ENCODE results near the gene EGFR.

The EGFR gene

DNA sequence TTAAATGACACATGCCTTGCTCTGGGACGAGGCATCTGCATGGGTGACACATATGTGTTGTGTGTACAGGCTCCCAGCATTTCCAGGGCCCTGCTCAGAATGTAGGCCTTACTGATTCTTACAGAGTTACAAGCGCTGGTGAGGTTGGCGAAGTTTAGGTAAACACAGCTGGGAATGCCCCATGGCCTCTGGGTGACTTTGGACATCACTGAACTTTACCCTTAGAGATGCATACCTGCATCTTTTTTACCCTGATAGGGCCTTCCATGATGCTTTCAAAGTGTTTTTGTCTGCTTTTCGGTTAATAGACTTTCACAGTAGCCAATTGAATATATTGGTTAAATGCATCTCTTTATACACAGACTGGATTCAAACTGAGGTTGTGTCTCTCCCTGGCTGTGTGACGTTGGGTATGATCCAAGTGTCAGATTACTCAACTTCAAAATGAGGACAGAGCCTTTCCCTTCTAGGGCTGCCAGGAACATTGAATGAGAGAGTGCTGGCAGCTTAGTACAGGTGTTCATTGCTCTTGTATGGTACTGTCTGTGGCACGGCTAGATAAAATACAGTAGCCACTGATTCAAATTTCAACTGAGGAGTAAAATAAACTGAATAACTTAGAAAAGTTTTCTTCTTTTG is 29.5 kb downstream of the EGFR start:
- Histone ChIP-seq H3K4me1 (ENCODE audit: low read depth, poor library complexity, severe bottlenecking) (peaks cover 36% of the 10 kb centered on the region), H3K79me2 (ENCODE audit: insufficient read depth, low read depth) (no peaks in the 10 kb centered on the region), H4K20me1 (ENCODE audit: insufficient read depth) (no peaks in the 10 kb centered on the region)

DNA sequence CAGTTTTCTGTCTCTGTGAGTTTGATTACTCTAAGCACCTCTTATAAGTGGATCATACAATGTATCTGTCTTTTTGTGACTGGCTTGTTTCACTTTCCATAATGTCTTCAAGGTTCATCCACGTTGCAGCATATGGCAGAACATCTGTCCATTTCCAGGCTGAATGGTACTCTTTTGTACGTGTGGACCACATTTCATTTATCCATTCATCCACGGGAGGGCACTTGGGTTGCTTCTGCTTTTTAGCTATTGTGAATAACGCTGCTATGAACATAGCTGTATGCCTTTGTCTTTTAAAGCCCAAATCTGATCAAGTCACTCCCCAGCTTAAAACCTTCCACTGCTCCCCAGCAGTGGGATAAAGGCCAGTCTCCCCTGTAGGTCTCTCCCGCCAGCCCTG is 31.5 kb downstream of the EGFR start:
- no peaks in the 10 kb centered on the region for H3K36me3 ChIP-seq (ENCODE audit: insufficient read depth)
- peaks cover 36% of the 10 kb centered on the region for H3K4me1 ChIP-seq (ENCODE audit: low read depth, poor library complexity, severe bottlenecking)
- no peak overlapping the region for H2AFZ ChIP-seq (ENCODE audit: low read depth)
- no peaks in the 10 kb centered on the region for H4K20me1 ChIP-seq (ENCODE audit: insufficient read depth)
- TF ChIP-seq, protein P1, sequence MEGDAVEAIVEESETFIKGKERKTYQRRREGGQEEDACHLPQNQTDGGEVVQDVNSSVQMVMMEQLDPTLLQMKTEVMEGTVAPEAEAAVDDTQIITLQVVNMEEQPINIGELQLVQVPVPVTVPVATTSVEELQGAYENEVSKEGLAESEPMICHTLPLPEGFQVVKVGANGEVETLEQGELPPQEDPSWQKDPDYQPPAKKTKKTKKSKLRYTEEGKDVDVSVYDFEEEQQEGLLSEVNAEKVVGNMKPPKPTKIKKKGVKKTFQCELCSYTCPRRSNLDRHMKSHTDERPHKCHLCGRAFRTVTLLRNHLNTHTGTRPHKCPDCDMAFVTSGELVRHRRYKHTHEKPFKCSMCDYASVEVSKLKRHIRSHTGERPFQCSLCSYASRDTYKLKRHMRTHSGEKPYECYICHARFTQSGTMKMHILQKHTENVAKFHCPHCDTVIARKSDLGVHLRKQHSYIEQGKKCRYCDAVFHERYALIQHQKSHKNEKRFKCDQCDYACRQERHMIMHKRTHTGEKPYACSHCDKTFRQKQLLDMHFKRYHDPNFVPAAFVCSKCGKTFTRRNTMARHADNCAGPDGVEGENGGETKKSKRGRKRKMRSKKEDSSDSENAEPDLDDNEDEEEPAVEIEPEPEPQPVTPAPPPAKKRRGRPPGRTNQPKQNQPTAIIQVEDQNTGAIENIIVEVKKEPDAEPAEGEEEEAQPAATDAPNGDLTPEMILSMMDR (conservative IDR thresholded peaks at IDR 0.05; ENCODE audit: low read depth, low read length) = no peak
- peak overlapping the region; percentile 26; the same call in 1 of the 2 replicates for H3K4me2 ChIP-seq
- no peak overlapping the region for H3K4me3 ChIP-seq (IDR thresholded peaks at IDR 0.05; ENCODE audit: insufficient read depth, low read depth, low read length)
- no peaks in the 10 kb centered on the region for H3K27me3 ChIP-seq (ENCODE audit: insufficient read depth, low read depth)
- no peak overlapping the region; the same call in 1 of the 2 replicates for H3K27ac ChIP-seq
- H3K9ac ChIP-seq = no peak overlapping the region
- no peaks in the 10 kb centered on the region for H3K79me2 ChIP-seq (ENCODE audit: insufficient read depth, low read depth)

More for the DNA sequence above, 29.5 kb downstream of the EGFR start:
- H3K4me3 ChIP-seq (IDR thresholded peaks at IDR 0.05; ENCODE audit: insufficient read depth, low read depth, low read length) = no peak overlapping the region
- no peaks in the 10 kb centered on the region for H3K27me3 ChIP-seq (ENCODE audit: insufficient read depth, low read depth)
- H2AFZ ChIP-seq (ENCODE audit: low read depth) = no peak overlapping the region
- H3K4me2 ChIP-seq = no peak overlapping the region
- H3K9ac ChIP-seq = no peak overlapping the region
- TF ChIP-seq, protein P1 (conservative IDR thresholded peaks at IDR 0.05; ENCODE audit: low read depth, low read length) = no peak
- no peak overlapping the region for H3K27ac ChIP-seq
- no peaks in the 10 kb centered on the region for H3K36me3 ChIP-seq (ENCODE audit: insufficient read depth)

DNA sequence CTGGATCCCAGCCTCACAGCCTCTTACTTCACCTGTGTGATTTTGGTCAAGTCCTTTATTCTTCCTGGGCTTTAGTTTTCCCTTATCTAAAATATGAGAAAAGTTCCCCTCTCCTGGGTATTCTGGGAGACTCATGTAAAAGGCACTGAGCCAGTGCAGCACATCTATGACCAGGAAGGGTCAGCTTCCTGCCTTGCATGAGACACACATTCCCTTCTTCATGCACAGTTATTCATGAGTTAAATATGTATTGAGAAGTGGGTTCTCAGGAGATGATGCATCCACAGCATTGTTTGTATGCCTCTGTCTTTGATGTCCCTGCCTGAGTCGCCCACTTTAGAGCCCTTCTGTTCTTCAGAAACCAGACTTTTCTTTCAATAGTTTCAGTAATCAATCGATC is 33.3 kb downstream of the EGFR start:
- Histone ChIP-seq H3K4me3 (IDR thresholded peaks at IDR 0.05; ENCODE audit: insufficient read depth, low read depth, low read length) (no peak overlapping the region), H4K20me1 (ENCODE audit: insufficient read depth) (no peaks in the 10 kb centered on the region), H3K4me1 (ENCODE audit: low read depth, poor library complexity, severe bottlenecking) (peaks cover 36% of the 10 kb centered on the region), H3K27ac (peak overlapping the region; percentile 8), H2AFZ (ENCODE audit: low read depth) (0 out of 2 replicates have a peak overlapping the region, but pooled peaks have one; percentile 12), H3K4me2 (peak overlapping the region; percentile 26; the same call in 1 of the 2 replicates), H3K27me3 (ENCODE audit: insufficient read depth, low read depth) (no peaks in the 10 kb centered on the region), H3K79me2 (ENCODE audit: insufficient read depth, low read depth) (no peaks in the 10 kb centered on the region), H3K36me3 (ENCODE audit: insufficient read depth) (no peaks in the 10 kb centered on the region), H3K9ac (no peak overlapping the region)
- TF ChIP-seq, protein P1 (conservative IDR thresholded peaks at IDR 0.05; ENCODE audit: low read depth, low read length) = no peak

DNA sequence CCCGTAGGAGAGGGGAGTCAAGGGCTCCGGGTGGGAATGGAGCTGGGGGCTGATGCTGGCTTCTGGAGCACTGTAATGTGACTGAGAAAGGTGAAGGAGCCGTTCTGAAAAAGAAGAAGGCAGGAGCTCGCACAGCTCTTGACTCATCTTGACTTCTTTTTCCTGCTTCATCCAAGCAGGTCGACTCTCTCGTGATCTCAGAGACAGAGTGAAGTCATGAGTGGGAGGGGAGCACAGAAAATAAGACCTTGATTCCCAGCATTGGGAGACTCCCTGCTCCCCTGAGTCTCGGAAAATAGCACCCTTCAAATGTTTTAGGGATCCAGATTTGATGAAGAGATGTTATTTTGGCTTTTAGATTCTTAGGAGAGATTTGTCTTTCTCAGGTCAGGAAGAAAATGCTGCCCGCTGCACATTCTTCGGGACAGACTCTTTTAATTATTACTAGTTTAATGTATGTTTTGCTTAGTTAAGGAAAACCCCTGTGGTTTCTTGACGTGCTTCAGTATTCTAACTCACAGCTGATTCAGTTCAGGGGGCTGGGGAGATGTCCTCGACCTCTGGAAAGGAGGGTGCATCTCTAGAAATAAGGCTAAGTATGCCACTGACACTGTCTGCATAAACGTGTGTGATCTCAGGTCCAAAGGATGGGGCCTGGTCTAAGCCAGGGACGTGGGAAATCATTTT is 34.1 kb downstream of the EGFR start:
- Histone ChIP-seq H4K20me1 (ENCODE audit: insufficient read depth) (no peaks in the 10 kb centered on the region), H3K4me3 (IDR thresholded peaks at IDR 0.05; ENCODE audit: insufficient read depth, low read depth, low read length) (no peak overlapping the region), H3K9ac (no peak overlapping the region), H3K27me3 (ENCODE audit: insufficient read depth, low read depth) (no peaks in the 10 kb centered on the region), H3K4me2 (no peak overlapping the region), H3K27ac (no peak overlapping the region), H3K79me2 (ENCODE audit: insufficient read depth, low read depth) (no peaks in the 10 kb centered on the region), H3K4me1 (ENCODE audit: low read depth, poor library complexity, severe bottlenecking) (peaks cover 36% of the 10 kb centered on the region), H2AFZ (ENCODE audit: low read depth) (no peak overlapping the region), H3K36me3 (ENCODE audit: insufficient read depth) (no peaks in the 10 kb centered on the region)
- TF ChIP-seq, protein P1 (conservative IDR thresholded peaks at IDR 0.05; ENCODE audit: low read depth, low read length) = no peak

Data from KMS-11 (cell line).